Fibroblast of lung (primary cell): Measurements from ENCODE around the gene SIPA1L3.

ENCODE experiments used
- EZH2 ChIP-seq: IDR thresholded peaks from 2 replicates; pipeline ENCODE4 v1.5.1; 2012; ENCODE audit warnings: low read length, control low read depth, mild to moderate bottlenecking; ENCODE audit errors: missing control alignments
- TF ChIP-seq, protein P1 (sequence below), 2 donors: IDR thresholded peaks in 1 of 2; conservative IDR thresholded peaks in 1 of 2; 1 replicate in 1 of 2; 2 replicates in 1 of 2; pipeline ENCODE4 v1.5.1; 2011 to 2012; ENCODE audit warnings: low read length in 2 of 2, control low read depth in 1 of 2, inconsistent platforms in 1 of 2, low read depth in 1 of 2, mild to moderate bottlenecking in 1 of 2

GRCh38 chr19:37966662-37967231, 59.7 kb downstream of the SIPA1L3 start:
- TF ChIP-seq, protein P1, sequence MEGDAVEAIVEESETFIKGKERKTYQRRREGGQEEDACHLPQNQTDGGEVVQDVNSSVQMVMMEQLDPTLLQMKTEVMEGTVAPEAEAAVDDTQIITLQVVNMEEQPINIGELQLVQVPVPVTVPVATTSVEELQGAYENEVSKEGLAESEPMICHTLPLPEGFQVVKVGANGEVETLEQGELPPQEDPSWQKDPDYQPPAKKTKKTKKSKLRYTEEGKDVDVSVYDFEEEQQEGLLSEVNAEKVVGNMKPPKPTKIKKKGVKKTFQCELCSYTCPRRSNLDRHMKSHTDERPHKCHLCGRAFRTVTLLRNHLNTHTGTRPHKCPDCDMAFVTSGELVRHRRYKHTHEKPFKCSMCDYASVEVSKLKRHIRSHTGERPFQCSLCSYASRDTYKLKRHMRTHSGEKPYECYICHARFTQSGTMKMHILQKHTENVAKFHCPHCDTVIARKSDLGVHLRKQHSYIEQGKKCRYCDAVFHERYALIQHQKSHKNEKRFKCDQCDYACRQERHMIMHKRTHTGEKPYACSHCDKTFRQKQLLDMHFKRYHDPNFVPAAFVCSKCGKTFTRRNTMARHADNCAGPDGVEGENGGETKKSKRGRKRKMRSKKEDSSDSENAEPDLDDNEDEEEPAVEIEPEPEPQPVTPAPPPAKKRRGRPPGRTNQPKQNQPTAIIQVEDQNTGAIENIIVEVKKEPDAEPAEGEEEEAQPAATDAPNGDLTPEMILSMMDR (conservative IDR thresholded peaks at IDR 0.05 in 1 of 2, IDR thresholded peaks at IDR 0.05 in 1 of 2; ENCODE audit: low read depth in 1 of 2, low read length in 2 of 2): no peak
- no peak for TF ChIP-seq EZH2
